AG20443 (cell line): Measurements from ENCODE around the gene TRAF6.
"Not testable (repeated sequence)": the region's sequence is repeated elsewhere in the genome, so short reads cannot be mapped to it uniquely, and the experiment has no call there.

Experiments used
- DNase-seq: peaks from one replicate; pipeline ENCODE4 v3.0.0; 2012; ENCODE audit warnings: low spot score, mixed read lengths

TRAF6 gene, protein sequence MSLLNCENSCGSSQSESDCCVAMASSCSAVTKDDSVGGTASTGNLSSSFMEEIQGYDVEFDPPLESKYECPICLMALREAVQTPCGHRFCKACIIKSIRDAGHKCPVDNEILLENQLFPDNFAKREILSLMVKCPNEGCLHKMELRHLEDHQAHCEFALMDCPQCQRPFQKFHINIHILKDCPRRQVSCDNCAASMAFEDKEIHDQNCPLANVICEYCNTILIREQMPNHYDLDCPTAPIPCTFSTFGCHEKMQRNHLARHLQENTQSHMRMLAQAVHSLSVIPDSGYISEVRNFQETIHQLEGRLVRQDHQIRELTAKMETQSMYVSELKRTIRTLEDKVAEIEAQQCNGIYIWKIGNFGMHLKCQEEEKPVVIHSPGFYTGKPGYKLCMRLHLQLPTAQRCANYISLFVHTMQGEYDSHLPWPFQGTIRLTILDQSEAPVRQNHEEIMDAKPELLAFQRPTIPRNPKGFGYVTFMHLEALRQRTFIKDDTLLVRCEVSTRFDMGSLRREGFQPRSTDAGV

DNA sequence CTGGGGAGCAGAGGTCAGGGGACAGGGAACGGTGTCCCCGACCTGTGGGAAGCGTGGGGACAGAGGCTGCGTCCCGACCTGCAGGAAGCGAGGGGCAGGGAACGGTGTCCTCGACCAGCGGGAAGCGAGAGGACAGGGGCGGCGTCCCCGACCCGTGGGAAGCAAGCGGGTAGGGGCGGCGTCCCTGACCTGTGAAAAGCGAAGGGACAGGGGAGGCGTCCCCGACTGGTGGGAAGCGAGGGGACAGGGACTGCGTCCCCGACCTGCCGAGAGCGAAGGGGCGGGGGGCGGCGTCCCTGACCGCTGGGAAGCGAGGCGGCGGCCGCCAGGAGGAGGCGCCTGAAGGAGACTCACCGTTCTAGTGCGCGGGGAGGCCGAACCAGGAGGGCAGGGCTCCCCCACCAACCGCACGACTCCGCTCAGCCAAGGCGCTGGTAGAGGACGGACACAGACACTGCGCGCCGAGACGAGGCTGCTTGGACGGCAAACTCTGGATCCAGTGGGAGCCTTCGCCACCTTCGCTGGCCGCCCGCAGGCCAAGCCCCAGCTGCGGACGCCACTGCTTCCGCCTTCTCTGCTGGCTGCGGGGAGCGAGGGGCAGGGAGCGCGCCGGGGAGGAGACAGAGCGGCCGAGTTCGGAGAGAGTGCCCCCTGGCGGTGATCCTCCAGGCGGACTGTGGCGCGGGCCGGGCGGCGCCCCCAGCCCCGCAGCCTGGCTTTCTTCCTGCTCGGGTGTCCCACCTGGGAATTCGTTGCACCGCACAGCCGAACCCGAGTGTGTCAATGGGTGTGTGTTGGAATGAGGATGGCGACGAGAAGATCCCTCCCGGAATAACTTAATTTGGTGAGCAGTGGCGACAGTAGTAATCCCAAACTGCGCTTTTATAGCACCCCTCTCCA is at the start of gene TRAF6:
Gene TRAF6, minus strand, starts transcription at position 579 of the 900 bp plus-strand sequence. CDS start 8,757 bp downstream, outside the sequence.
- DNase-seq: peak; percentile 95

DNA sequence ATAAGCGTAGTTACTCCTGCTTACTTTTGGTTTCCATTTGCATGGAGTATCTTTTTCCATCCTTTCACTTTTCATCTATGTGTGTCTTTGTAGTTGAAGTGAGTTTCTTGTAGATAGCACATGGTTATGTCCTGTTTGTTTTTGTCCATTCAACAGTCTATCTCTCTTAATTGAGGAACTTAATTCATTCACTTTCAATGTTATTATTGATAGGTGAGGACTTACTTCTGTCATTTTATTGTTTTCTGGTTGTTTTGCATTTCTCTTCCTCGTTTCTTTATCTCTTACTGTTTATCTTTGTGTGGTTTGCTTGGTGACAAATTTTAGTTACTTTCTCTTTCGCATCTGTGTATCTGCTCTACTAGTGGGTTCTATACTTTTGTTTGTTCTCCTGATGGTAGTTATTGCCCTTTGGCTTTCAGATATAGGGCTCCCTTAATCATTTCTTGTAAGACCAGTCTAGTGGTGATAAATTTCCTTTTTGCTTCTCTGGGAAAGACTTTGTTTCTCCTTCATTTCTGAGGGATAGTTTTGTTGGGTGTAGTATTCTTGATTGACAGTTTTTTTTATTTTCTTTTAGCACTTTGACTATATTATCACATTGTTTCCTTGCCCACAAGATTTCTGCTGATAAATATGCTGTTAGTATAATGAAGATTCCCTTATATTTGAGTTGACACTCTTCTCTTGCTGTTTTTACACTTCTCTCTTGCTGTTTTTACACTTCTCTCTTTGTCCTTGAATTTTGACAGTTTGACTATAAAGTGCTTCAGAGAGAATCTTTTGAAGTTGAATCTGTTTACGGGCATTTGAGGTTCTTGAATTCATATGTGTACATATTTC is 48.7 kb upstream of the TRAF6 start:
- no peak for DNase-seq

DNA sequence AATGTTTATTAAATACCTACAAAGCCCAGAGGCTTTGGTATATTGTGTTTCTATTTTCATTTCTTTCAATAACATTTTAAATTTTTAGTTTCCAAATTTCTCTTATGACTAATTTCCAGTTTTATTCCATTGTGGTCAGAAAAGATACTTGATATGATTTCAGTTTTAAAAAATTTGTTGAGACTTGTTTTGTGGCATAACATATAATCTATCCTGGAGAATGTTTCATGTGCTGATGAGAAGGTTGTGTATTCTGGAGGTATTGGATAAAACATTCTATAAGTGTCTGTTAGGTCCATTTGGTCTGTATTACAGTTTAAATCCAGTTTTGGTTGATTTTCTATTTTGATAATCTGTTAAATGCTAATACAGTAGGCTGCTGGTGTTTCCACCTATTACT is 47.9 kb upstream of the TRAF6 start:
- DNase-seq: no peak

DNA sequence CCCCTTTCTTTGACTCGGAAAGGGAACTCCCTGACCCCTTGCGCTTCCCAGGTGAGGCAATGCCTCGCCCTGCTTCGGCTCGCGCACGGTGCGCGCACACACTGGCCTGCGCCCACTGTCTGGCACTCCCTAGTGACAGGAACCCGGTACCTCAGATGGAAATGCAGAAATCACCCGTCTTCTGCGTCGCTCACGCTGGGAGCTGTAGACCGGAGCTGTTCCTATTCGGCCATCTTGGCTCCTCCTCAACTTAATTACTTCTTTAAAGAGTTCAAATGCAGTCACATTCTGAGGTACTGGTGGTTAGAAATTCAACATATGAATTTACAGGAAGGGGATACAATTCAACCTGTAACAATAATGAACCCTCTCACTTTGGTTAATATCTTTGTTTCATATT is 47.3 kb upstream of the TRAF6 start:
- not testable (repeated sequence) for DNase-seq

DNA sequence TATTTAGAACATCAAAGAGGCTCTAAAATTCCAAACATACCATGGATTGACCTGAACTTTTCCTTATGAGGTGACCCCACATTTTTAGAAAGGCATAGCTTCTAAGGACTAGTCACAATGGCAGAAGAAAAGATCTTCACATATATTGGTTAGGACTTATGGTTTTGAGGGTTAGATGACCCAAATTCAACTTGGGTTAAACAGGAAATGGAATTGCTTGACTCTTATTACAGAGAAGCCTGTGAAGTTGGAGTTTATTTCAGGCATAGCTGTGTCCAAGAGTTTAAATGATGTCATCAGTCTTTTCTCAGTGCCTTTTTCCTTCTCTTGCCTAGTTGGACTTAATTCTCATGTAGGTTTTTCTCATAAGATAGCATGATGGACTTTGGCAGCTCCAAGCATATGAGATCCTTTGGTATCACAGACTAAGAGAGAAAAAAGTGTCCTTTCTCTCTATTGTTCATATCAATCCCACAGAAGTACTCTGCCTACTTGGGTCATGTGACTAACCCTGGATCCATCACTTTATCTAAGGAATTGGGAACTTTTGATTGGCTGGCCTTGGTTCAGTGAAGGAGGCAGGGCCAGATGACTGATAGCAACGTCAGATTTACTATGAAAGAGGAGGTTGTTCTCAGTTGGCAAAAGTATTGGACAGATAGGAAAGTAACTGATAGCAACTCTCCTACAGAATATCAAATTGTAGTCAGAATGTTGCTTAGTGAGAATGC is 40.5 kb upstream of the TRAF6 start:
- no peak for DNase-seq

DNA sequence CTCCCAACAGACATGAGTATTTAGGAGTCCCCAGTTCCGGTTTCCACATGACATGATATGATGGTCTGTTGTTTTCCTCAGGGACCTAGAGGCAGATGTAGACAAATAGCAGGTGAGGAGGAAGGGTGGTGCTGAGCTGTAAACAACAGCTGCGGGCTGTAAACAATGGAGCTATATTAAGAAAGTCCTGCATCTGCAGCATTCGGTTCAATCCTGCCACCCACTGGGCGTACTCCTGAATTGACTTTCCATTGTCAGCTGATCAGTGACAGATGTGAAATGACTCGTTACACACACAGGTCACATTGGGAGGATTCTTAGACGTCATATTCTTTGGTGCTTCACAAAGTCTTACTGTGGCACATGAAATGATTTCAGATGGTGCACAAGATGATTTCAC is 30.9 kb upstream of the TRAF6 start:
- peak; percentile 58 for DNase-seq

DNA sequence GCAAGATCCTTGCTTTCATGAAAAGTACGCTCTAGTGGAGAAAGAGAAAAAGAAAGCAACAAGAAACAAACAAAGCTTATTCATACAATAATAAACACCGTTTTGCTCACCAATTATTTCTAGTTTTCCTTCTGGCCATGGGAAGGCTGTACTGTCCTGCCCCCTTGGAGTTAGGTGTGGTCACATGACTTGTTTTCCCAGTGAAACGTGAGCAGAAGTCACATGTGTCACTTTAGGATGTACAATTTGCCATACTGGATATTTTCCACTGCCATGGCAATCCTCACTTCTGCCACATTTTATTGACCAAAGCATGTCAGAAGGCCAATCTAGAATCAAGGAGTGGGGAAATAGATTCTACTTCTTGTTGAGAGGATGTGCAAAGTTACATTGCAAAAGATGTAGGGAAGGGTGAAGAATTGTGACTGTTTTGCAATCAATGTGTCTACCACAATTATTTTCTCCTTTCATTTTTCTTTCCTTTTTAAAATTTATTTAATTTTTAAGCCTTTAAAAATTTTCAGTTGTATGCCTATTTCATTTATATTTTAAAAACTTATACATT is 24.3 kb upstream of the TRAF6 start:
- DNase-seq: no peak

DNA sequence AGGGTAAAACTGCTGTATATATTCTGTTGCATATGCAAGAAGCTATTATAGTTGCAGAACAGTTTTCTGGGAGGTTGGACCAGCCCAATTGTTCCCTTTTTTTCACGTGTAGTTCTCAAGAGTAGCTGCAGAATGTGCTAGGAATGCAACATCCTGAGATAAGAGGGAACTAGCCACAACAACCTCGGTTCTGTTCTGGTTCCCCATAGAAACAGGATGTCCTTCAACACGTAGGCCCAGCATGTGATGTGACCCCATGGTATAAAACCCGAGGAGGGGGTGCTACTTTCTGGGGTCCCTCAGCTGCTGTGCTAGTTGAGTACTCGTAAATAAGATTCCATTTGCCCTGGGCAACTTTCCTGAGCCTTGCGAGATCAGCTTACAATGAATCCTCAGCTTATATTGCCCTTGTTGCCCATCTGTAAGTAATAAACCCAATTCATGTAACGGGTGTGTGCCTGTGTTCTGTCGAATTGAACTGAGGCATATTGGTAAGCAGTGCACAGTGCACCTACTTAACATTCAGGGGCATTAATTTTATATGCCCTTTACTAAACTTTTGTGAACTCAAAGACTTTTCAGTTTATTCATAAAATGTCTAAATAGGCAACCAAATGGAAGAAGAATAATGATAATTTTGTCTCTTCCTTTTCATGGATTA is 23.0 kb upstream of the TRAF6 start:
- DNase-seq: no peak

DNA sequence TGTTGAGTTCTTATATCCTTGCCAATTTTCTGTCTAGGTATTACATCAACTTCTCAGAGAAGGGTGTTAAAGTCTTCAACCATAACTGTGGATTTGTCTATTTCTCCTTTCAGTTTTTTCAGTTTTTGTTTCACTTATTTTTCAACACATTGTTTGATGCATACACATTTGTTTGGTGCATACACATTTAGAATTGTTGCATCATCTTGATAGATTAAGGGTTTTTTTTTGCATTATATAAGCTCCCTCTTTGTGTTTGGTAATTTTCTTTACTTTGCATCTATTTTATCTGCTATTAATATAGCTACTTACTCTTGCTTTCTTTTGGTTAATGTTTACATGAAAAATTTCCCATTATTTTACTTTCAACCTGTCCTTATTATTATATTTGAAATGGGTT is 20.8 kb upstream of the TRAF6 start:
- no peak for DNase-seq

DNA sequence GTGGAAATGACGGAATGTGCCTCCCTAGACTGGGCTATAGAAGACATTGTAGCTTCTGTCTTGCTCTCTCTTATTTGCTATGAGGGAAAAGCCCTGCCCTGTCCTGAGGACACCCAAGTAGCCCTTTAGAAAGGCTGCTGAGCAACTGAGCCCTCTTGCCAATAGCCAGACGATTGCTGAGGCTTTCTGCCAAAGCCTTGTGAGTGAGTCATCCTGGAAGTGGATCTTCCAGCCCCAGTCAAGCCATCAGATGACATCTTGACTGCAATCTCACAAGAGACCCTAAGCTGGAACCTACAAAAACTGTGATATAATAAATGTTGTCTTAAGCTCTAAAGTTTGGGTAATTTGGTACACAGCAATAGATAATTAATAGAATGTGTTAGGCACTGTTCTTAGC is 3.9 kb upstream of the TRAF6 start:
- no peak for DNase-seq

DNA sequence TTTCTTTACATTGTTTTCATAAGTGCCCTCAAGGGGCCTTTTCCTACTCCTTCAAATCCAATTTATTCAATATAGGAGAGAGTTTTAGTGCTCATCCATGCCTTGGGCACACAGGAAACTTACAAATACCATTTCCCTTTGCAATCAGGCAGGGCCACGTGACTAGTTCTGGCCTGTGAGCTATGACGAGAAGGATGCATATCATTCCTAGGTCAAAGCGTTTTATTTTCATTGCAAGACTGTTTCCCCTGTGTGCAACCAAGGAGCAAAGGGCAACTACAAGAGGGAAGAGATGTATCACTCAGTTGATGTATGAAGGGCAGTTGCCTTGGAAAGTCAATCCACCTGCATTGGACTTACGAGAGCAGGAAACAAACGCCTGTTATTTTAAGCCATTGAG is 1.9 kb upstream of the TRAF6 start:
- no peak for DNase-seq

DNA sequence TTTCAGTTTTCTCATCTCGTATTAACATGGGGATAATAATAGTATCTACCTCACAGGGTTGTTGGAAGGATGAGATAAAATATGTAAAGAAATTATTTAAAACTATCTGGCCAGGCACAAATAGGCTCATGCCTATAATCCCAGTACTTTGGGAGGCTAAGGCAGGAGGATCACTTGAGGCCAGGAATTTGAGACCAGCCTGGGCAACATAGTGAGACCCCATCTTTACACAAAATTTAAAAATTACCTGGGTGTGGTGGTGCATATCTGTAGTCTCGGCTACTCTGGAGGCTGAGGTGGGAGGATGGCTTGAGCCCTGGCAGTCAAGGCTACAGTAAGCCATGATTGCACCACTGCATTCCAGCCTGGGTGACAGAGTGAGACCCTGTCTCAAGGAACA is 990 bp upstream of the TRAF6 start:
- DNase-seq: not testable (repeated sequence)

DNA sequence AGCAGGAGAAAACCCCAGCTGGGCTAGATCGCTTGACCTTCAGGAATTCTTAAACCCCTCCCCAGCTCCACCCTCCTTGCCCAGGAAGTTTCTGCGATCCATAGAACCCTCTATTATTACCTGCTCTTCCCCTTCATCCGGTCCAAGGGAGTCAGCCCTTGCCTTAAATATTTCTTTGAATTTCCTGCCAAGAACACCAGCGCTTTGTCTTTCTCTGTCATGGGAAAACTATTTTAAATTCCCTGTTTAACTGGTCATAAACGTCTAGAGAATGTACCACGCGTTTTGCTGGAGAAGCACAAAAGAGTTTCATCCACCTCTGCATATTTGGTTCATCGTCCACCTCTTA is 496 bp upstream of the TRAF6 start:
- peak; percentile 28 for DNase-seq

DNA sequence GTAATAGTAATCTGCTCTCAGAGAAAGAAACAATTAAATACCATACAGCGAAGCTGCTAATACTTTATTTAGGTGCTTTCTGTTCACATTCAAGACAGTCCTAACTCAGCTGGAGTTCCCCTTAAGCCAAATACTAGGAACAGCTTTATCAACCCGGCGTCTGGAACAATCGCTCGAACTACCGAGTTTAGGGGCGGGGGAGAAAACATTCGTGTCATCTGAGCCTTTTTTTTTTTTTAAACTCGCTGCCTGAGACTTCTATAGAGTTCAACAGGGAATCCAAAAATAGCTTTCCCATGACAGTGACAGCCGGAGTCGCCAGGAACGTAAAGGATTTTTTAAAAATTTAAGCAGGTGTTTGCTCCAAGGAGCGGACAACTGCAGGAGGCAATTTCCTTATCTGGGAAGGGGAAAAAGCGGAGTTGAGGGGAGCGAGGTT is 852 bp downstream of the TRAF6 start:
- DNase-seq: peak; percentile 21

DNA sequence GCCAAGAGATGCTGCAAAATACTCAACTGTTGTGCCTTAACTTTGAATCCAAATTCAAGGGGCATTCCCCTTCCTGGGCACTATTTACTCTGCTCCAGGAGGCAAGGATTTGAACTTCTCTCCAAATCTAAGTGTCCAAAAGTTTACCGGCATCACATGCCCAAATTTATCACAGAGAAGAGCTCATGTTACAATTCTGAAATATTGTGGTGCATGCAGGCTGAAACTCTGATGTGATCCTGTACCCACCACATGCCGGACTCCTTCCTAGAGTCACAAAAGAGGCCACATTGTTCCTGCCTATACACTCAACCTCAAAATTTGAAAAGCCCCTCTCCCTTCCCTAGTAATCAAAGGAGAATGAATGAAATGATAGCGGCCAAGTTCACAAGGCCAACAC is 1.3 kb downstream of the TRAF6 start:
- no peak for DNase-seq

DNA sequence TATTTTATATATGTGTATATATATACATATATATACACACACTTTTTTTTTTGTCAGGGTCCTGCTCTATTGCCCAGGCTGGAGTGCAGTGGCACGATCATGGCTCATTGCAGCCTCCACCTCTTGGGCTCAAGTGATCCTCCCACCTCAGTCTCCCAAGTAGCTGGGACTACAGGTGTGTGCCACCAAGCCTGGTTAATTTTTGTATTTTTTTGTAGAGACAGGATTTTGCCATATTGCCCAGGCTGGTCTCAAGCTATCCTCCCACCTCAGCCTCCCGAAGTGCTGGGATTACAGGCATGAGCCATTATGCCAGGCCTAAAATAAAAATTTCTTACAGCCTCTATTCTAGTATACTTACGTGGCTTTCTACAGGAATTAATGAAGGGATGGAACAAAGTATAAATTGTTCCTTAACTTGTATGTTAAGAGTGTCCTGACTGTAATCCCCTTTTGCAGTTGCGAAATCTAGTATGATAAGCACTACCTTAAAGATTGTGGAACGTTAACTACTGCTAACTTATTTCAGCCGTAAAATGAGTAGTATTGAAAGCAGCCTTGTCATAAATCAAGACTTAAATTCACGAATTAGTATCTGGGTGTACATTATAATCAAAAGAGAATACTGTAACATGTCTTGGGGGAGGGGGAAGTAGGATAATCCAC is 2.1 kb downstream of the TRAF6 start:
- DNase-seq: no peak

DNA sequence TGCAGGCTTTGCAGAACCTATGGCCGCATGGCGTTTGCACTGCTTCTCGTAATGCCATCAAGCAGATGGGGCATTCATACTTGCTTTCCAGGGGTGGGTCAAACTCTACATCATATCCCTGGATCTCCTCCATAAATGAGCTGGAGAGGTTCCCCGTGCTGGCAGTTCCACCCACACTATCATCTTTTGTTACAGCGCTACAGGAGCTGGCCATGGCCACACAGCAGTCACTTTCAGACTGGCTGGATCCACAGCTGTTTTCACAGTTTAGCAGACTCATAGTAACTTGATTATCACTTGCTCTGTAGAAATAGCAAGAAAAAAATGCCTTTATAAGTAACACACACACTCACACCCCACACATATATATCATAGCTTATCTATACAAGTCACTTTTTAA is 8.8 kb downstream of the TRAF6 start:
- no peak for DNase-seq

DNA sequence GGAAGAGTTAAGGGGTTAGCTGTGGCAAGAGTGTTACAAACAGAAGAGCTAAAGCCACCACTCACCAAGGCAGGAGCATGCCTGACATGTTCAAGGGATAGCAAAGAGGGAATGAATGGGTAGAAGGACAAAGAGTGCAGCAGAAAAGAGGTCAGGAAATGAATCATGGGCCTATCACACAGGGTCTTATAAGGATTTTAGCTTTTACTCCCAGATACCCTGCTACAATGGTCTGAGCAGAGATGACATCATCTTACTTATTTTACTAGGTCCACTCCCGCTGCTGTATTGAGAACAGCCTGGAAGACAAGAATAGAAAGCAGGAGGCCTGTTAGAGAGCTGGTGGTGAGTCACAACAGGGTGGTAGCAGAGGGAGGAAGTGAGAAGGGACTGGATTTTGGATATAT is 9.8 kb downstream of the TRAF6 start:
- peak; percentile 85 for DNase-seq

DNA sequence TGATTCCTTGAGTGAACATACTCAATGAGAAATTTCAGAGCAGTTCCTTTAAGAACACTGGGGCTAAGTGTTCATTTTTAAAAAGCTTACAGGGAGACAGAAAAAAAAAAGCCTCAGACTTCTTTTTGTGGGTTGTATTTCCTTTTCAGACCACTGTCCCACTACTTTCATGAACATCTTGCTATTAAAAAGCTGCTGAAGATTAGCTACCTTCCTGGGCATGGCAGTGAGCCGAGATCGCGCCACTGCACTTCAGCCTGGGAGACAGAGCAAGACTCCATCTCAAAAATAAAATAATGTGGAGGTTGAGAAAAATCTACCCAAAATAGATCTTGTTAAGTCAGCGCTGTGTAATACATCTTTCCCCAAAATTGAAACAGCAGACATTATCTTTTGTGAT is 10.8 kb downstream of the TRAF6 start:
- no peak for DNase-seq

DNA sequence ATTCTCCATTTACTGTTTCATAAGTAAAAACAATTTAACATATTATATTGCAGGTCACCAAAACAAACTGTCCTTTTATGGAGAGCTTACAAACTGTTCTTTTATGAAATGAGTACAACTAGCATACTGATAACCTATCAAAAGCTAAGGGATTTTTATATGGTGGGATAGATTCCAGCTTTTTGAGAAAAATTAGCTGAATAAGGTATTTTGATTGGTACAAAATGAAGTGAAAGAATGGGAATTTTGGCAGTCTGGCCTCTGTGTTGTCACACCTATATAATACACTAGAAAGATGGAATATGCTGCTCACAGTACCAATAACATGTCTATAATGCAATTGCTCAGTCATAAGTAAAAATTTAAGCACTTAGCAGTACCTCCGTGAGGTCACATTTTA is 11.4 kb downstream of the TRAF6 start:
- DNase-seq: no peak
